ENCODE measurements around the gene TUBG1. TPM values are rescaled to one million over a fixed set of nuclear protein-coding genes. Genes with fewer than 3 reads are reported as not detected.

TUBG1 gene
- polyA plus RNA-seq, 2 of the 4 experiments (the other 2 are of a cell fraction): 73.3 to 156 TPM

- WGBS (ENCODE audit: missing lambda C conversion rate): 0% methylated on average over 26 of the region's 26 CpGs
- Histone ChIP-seq H3K4me2 (peak within 1 kb of the TSS; percentile 86), H3K4me1 (peaks cover 27% of the 10 kb centered on the region), H3K4me3 (peak within 1 kb of the TSS; percentile 91), H3K9me3 (no peaks in the 10 kb centered on the region), H3K27ac (peak within 1 kb of the TSS; percentile 91 to 97)
- ATAC-seq (peak; percentile 65 to 85), DNase-seq (ENCODE audit: low read depth in 1 of 2, low spot score in 1 of 2) (peak; percentile 99 to 100), FAIRE-seq (peak; percentile 92)
- no peak for TF ChIP-seq HOXB13 (CRISPR knock-in tag; IDR thresholded peaks at IDR 0.05; ENCODE audit: low read depth)
- TF ChIP-seq CHD4 (IDR thresholded peaks at IDR 0.05; ENCODE audit: borderline replicate concordance): 0 out of 2 replicates have a peak, but pooled peaks have one; percentile 75
- peak; percentile 100 for TF ChIP-seq CHD2 (IDR thresholded peaks at IDR 0.05; ENCODE audit: low read length, partially characterized antibody)
- TF ChIP-seq KDM5A (IDR thresholded peaks at IDR 0.05): peak; percentile 73; the same call in 1 of the 2 replicates
- TF ChIP-seq, protein P1, sequence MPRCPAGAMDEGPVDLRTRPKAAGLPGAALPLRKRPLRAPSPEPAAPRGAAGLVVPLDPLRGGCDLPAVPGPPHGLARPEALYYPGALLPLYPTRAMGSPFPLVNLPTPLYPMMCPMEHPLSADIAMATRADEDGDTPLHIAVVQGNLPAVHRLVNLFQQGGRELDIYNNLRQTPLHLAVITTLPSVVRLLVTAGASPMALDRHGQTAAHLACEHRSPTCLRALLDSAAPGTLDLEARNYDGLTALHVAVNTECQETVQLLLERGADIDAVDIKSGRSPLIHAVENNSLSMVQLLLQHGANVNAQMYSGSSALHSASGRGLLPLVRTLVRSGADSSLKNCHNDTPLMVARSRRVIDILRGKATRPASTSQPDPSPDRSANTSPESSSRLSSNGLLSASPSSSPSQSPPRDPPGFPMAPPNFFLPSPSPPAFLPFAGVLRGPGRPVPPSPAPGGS (IDR thresholded peaks at IDR 0.05): peak; percentile 64; the same call in 1 of the 3 replicates
- peak; percentile 99 for TF ChIP-seq REST (IDR thresholded peaks at IDR 0.05)
- no peak for TF ChIP-seq HEYL (CRISPR knock-in tag; IDR thresholded peaks at IDR 0.05)
- TF ChIP-seq E2F6 (IDR thresholded peaks at IDR 0.05; ENCODE audit: borderline replicate concordance, low read depth): 0 out of 2 replicates have a peak, but pooled peaks have one; percentile 71
- peak; percentile 54 for TF ChIP-seq POLR2A (IDR thresholded peaks at IDR 0.05; ENCODE audit: low read length)
- peak; percentile 12; the same call in 1 of the 2 replicates for TF ChIP-seq JUNB (IDR thresholded peaks at IDR 0.05)
- peak; percentile 29; the same call in 1 of the 2 replicates for TF ChIP-seq KDM1A (IDR thresholded peaks at IDR 0.05; ENCODE audit: low read depth)
- no peak for TF ChIP-seq USF2 (IDR thresholded peaks at IDR 0.05)
- TF ChIP-seq GATA3 (IDR thresholded peaks at IDR 0.05; ENCODE audit: borderline replicate concordance): peak; percentile 86
- peak; percentile 94 for TF ChIP-seq MAX (IDR thresholded peaks at IDR 0.05)
- peak in 1 of 2 experiments; percentile 58; a peak in 1 of 4 replicates for TF ChIP-seq CEBPB (IDR thresholded peaks at IDR 0.05)
- 0 out of 2 replicates have a peak, but pooled peaks have one; percentile 16 for TF ChIP-seq RFX5 (IDR thresholded peaks at IDR 0.05)
- TF ChIP-seq JUN (IDR thresholded peaks at IDR 0.05): peak; percentile 79 to 92
- TF ChIP-seq PHF8 (IDR thresholded peaks at IDR 0.05; ENCODE audit: borderline replicate concordance, low read depth): no peak
- ChIA-PET POLR2A (interaction anchor here (1.3 kb wide), 1 partner anchor 14 kb away, joined by 3 read pairs; no protein-coding TSS in a partner anchor), CTCF (interaction anchor here (9.3 kb wide), 1 partner anchor 17 kb away, joined by 120 read pairs; the partner anchor contains the start of gene PSMC3IP)
Measured at GRCh38 chr17:42561897-42562387, 47.5 kb upstream of the TUBG1 start, which contains the start of gene COASY. Gene COASY (plus strand): TSS chr17:42562148. CDS start chr17:42562623, 475 bp downstream.

Data from A549 (cell line).